GM12874 (cell line): ENCODE measurements around the gene SELENOM.

Experiments used
- CTCF ChIP-seq: IDR thresholded peaks from 2 replicates; pipeline ENCODE4 v1.5.1; 2011; ENCODE audit warnings: low read depth, mild to moderate bottlenecking, control low read depth, low read length, moderate library complexity; ENCODE audit not compliant: insufficient read depth

The SELENOM gene

GRCh38 chr22:31105282-31105929, 2.0 kb downstream of the SELENOM start:
- TF ChIP-seq CTCF, result no peak

- TF ChIP-seq CTCF, result no peak
Measured at GRCh38 chr22:31104869-31105268, 2.5 kb downstream of the SELENOM start.

GRCh38 chr22:31103899-31104694, 3.3 kb downstream of the SELENOM start:
- TF ChIP-seq CTCF, result no peak

GRCh38 chr22:31103111-31103510, 4.3 kb downstream of the SELENOM start:
- TF ChIP-seq CTCF, result no peak

- no peak for TF ChIP-seq CTCF
Measured at GRCh38 chr22:31102441-31103081, 4.8 kb downstream of the SELENOM start.

GRCh38 chr22:31100762-31101525, 6.4 kb downstream of the SELENOM start:
- TF ChIP-seq CTCF, result no peak
